ENCODE data around the gene NFIA.

NFIA gene

GRCh38 chr1:61457526-61458040 is 375.2 kb downstream of the NFIA start:
- no peaks in the 10 kb centered on the region for H3K9me3 Mint-ChIP-seq
- no peak for TF ChIP-seq CTCF (IDR thresholded peaks at IDR 0.05; ENCODE audit: unreplicated experiment in 3 of 3)
- peaks cover 55% of the 10 kb centered on the region for H3K4me1 Mint-ChIP-seq
- H3K4me3 Mint-ChIP-seq: no peak overlapping the region
- peaks cover 26% of the 10 kb centered on the region for H3K36me3 Mint-ChIP-seq (ENCODE audit: low read depth)
- no peaks in the 10 kb centered on the region for H3K27me3 Mint-ChIP-seq (ENCODE audit: low read depth)
- H3K27ac Mint-ChIP-seq: peak overlapping the region in 2 of 3 experiments; percentile 16 to 43

DNA sequence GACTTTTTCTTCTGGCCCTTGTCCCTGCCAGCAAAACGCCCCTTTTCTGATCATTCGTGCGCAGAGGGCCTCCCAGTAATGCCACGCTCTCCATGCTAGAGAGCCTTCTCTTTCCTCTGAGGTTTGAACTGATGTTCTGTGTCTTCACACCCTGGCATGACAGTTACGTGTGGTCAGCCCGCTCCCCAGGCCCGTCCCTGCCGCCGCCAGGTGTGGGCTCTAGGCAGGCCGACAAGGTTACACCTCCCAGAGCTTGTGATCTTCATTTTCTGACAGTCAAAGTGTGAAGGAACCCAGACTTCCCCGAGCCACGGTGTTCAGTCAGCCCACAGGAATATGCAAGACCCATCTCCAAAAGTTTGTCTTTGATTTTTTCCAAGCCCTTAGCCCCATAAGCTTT is 377.0 kb downstream of the NFIA start:
- Mint-ChIP-seq H3K27ac (peak overlapping the region in 2 of 3 experiments; percentile 16 to 66), H3K27me3 (ENCODE audit: low read depth) (no peaks in the 10 kb centered on the region), H3K4me1 (peaks cover 39% of the 10 kb centered on the region), H3K9me3 (no peaks in the 10 kb centered on the region), H3K36me3 (ENCODE audit: low read depth) (peaks cover 32% of the 10 kb centered on the region), H3K4me3 (no peak overlapping the region)
- TF ChIP-seq CTCF (IDR thresholded peaks at IDR 0.05; ENCODE audit: unreplicated experiment in 3 of 3): no peak

DNA sequence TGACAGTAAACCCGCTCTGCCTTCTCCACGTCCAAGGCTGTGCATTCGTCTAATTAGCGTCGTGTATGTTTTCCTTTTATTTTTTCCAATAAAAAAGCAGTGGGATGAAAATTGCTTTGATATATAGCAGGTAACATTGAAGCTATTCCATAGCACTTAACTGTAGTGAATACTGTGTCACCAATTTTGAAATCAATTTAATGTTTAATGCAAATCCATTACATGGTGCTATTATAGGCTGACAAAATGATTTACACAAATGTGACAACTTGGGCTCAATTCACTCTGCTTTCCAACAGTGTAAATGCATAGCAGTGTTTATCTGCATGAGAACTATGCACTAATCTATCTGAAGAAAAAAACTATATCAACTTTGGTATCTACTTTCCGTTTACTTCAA is 377.8 kb downstream of the NFIA start:
- peak overlapping the region in 2 of 3 experiments; percentile 16 to 66 for H3K27ac Mint-ChIP-seq
- H3K4me1 Mint-ChIP-seq: peaks cover 31% of the 10 kb centered on the region
- no peak for TF ChIP-seq CTCF (IDR thresholded peaks at IDR 0.05; ENCODE audit: unreplicated experiment in 3 of 3)
- H3K27me3 Mint-ChIP-seq (ENCODE audit: low read depth): no peaks in the 10 kb centered on the region
- no peaks in the 10 kb centered on the region for H3K9me3 Mint-ChIP-seq
- H3K4me3 Mint-ChIP-seq: no peak overlapping the region
- H3K36me3 Mint-ChIP-seq (ENCODE audit: low read depth): peaks cover 27% of the 10 kb centered on the region

DNA sequence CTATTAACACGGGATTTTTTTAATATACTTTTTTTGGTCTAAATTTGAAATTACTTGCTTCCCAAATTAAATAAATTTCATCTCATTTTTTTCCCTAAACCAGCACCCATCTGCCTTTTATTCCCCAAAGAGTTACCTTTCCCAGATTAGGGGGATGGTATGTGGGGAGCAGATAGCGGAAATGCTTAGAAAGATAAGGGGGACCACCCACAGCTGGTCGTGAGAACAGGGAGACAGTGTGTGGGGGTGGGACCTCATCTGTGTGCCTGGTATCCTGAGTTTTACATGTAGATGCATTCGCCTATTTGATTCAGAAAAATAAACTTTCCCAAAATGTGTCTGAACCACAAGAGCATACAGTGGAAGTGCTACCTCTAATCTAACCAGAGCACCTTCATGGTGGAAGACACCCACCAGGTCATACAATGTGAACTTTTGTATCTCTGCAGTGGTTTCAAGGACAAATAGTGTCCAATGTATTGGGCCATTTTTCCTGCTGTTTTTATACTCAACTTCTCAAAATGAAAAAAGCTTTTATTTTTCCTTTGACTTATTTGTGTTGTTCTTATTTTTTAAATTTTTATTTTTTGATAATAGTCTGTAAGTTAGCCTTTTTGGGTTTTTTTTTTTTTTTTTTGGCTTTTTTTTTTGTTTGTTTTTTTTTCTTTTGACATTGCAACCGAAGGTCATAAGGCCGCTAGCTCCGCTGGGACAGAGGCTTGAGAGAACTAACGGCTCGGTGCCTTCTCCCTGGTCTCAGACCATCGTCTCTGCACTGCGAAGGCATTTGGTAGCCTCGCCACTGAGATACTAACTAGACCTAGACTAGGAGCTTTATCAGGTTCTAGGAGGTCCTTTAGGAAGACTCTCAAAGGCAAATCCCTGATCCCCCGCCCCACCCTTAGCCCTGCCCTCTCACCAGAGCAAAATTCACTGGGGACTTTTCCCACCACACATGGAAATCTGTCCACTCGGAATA is 379.3 kb downstream of the NFIA start:
- Mint-ChIP-seq H3K4me1 (peaks cover 23% of the 10 kb centered on the region), H3K4me3 (no peak overlapping the region), H3K36me3 (ENCODE audit: low read depth) (peaks cover 18% of the 10 kb centered on the region), H3K27ac (no peak overlapping the region), H3K9me3 (no peaks in the 10 kb centered on the region), H3K27me3 (ENCODE audit: low read depth) (no peaks in the 10 kb centered on the region)
- TF ChIP-seq CTCF (IDR thresholded peaks at IDR 0.05; ENCODE audit: unreplicated experiment in 3 of 3): no peak

GRCh38 chr1:61462628-61463027 is 380.3 kb downstream of the NFIA start:
- no peak overlapping the region for H3K4me3 Mint-ChIP-seq
- no peak for TF ChIP-seq CTCF (IDR thresholded peaks at IDR 0.05; ENCODE audit: unreplicated experiment in 3 of 3)
- peaks cover 14% of the 10 kb centered on the region for H3K36me3 Mint-ChIP-seq (ENCODE audit: low read depth)
- H3K27ac Mint-ChIP-seq: no peak overlapping the region
- H3K9me3 Mint-ChIP-seq: no peaks in the 10 kb centered on the region
- H3K4me1 Mint-ChIP-seq: peaks cover 20% of the 10 kb centered on the region
- H3K27me3 Mint-ChIP-seq (ENCODE audit: low read depth): no peaks in the 10 kb centered on the region

Measured in nephron (organoid).